ENCODE data around the gene LONRF2.

The LONRF2 gene

GRCh38 chr2:100234141-100234540 lies 88.2 kb downstream of the LONRF2 start:
- DNase-seq: no peak

GRCh38 chr2:100233061-100233460 lies 89.2 kb downstream of the LONRF2 start:
- no peak for DNase-seq

DNA sequence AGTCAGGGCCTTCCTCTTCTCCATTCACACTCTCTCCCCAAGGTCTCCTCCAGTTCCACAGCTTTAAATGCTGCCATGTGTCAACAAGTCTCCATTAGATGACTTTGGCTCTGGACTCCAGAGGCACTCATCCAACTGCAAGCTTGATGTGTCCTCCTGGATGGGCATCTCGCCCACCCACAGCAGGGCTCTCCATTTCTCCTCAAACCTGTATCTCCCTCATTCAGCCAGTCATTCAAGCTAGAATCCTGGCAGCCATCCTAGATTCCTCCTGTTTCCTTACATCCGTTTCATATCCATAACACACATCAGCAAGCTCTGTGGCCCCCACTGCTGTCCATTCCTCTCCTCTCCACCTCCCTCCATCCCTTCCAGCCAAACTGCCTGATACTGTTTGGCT lies 91.5 kb downstream of the LONRF2 start:
- no peak for DNase-seq

GRCh38 chr2:100228967-100229366 lies 93.3 kb downstream of the LONRF2 start:
- DNase-seq: no peak

DNA sequence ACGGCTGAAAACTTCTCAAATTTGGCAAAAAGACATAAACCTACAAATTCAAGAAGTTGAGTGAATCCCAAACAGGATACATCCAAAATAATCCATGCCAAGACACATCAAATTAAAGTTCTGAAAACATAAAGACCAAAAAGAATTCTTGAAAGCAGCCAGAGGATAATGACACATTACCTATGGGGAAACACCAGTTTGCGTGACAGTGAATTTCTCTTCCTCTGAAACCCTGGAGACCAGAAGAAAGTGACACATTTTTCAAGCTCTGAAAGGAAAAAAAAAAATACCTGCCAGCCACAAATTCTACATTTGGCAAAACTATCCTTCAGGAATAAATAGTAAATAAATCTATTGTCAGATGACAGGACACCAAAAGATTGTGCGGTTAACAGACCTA lies 93.9 kb downstream of the LONRF2 start:
- DNase-seq: no peak

DNA sequence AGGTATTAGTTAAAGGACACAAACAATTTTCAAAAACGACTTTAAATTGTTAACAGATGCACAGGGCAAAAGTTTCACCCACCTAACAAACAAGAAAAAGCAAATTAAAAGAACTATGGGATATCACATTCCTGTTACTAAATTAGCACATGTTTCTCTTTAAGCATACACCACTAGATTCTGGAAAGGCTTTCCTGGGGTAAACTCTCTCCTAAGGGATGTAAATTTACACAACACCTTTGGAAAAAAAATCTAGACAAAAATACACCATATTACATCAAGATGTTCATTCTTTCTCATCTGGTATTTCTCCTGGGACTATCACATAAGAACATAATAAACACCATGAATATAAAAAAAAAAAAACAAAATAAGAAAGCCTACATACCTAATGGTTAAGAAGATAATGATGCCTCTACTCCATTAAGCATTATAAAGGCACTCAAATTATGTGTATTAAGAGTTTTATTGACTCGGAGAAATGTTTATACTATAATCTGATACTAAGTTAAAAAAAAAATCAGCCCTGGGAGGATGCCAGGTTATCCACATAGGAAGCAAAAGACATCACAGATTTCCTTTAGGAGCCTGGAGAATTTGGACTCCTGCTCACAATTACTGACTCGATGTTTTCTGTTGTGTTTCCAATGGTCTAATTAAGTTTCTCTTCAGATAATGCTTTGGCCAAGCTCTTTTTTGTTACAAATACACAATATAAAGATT lies 97.2 kb downstream of the LONRF2 start:
- no peak for DNase-seq

- no peak for DNase-seq
Observed at GRCh38 chr2:100223502-100223901, 98.8 kb downstream of the LONRF2 start.
